HCT116 (cell line): ENCODE measurements around the gene BCAR3. TPM values are rescaled to one million over a fixed set of nuclear protein-coding genes. Genes with fewer than 3 reads are reported as not detected.

Experiments
- ATAC-seq: fragments of 200-7000 bp; cut with Tn5 transposase; 2 replicates; pipeline ENCODE4 v1.9.1; 2020; ENCODE audit warnings: mild to moderate bottlenecking, moderate library complexity
- BruUV-seq: library from RNA; stranded (reverse); fragments of 400-500 nt; replicated peaks from 2 replicates; lab custom pipeline; 2021; lab: Mats Ljungman, UMichigan
- CTCF ChIA-PET: fragments of 300-600 bp; sonication (Branson Sonifier 250); formaldehyde crosslinking; loops from one replicate; lab custom pipeline; 2021; ENCODE audit warnings: antibody characterized with exemption; lab: Charles Lee
- POLR2A ChIA-PET: fragments of 300-600, 350-600 bp; sonication (Branson Sonifier 250); formaldehyde crosslinking; loops from one replicate; lab custom pipeline; 2021; ENCODE audit warnings: antibody characterized with exemption; lab: Charles Lee
- RAD21 ChIA-PET, 2 experiments: fragments of 300-600 bp; sonication (Branson Sonifier 250); formaldehyde crosslinking; loops; one replicate each; lab custom pipeline; 2023; ENCODE audit warnings: low total read pairs in 2 of 2; ENCODE audit not compliant: uncharacterized antibody in 2 of 2, unreplicated experiment in 2 of 2, low non-redundant PET in 1 of 2; lab: Charles Lee
- DNase-seq: peaks from one replicate; pipeline ENCODE4 v3.0.0-alpha.2; 2010; ENCODE audit warnings: low read depth, low spot score
- H2AFZ ChIP-seq: fragments of 200-600 bp; shearing (Covaris generic), sonication (generic); 2 replicates; pipeline ENCODE4 v1.6.1; 2017; ENCODE audit warnings: low read depth, mixed run types, mixed read lengths, antibody characterized with exemption, low read length; ENCODE audit not compliant: poor library complexity, severe bottlenecking
- H3K27ac ChIP-seq: 2 replicates; pipeline ENCODE4 v1.5.1; 2012; ENCODE audit warnings: low read depth, low read length
- H3K27me3 ChIP-seq: fragments of 200-600 bp; sonication (generic); 2 replicates; pipeline ENCODE4 v1.6.1; 2016; ENCODE audit warnings: mixed run types, low read length, mixed read lengths; ENCODE audit not compliant: insufficient read depth
- H3K36me3 ChIP-seq, 2 experiments: fragments of 200-500 bp in 1 of 2; fragments of 200-600 bp in 1 of 2; sonication (Bioruptor generic) in 1 of 2; sonication (generic) in 1 of 2; 2 replicates each; pipeline versions ENCODE4 v1.5.1 to v1.6.1; 2014 to 2016; ENCODE audit warnings: low read length in 2 of 2, inconsistent platforms in 1 of 2, mixed read lengths in 1 of 2, mixed run types in 1 of 2; ENCODE audit not compliant: insufficient read depth in 2 of 2, control insufficient read depth in 1 of 2
- H3K4me1 ChIP-seq, 2 experiments: fragments of 200-600 bp in 1 of 2; sonication (generic) in 1 of 2; 2 replicates each; pipeline versions ENCODE4 v1.5.1 to v1.6.1; 2012 to 2017; ENCODE audit warnings: low read length in 2 of 2, inconsistent platforms in 1 of 2, mild to moderate bottlenecking in 1 of 2, mixed read lengths in 1 of 2, mixed run types in 1 of 2, moderate library complexity in 1 of 2; ENCODE audit not compliant: insufficient read depth in 2 of 2, control insufficient read depth in 1 of 2
- H3K4me2 ChIP-seq: fragments of 200-600 bp; sonication (generic); 2 replicates; pipeline ENCODE4 v1.6.1; 2017; ENCODE audit warnings: mixed run types, low read length, mixed read lengths
- H3K4me3 ChIP-seq, 2 experiments: fragments of 200-600 bp in 1 of 2; sonication (generic) in 1 of 2; replicated peaks in 1 of 2; 2 replicates each; pipeline ENCODE4 v1.5.1; 2011 to 2016; ENCODE audit warnings: low read length in 2 of 2, control low read depth in 1 of 2, low read depth in 1 of 2, mild to moderate bottlenecking in 1 of 2, mixed read lengths in 1 of 2, mixed run types in 1 of 2
- H3K79me2 ChIP-seq: fragments of 200-600 bp; sonication (generic); 2 replicates; pipeline ENCODE4 v1.6.1; 2017; ENCODE audit warnings: mild to moderate bottlenecking, mixed run types, low read length, moderate library complexity, mixed read lengths; ENCODE audit not compliant: insufficient read depth
- H3K9ac ChIP-seq: fragments of 200-600 bp; sonication (generic); 2 replicates; pipeline ENCODE4 v1.6.1; 2016; ENCODE audit warnings: low read length, mixed read lengths
- H3K9me2 ChIP-seq: fragments of 200-600 bp; sonication (generic), shearing (Covaris generic); 2 replicates; pipeline ENCODE4 v1.6.1; 2017; ENCODE audit warnings: mixed run types, mild to moderate bottlenecking, moderate library complexity; ENCODE audit not compliant: insufficient read depth
- H3K9me3 ChIP-seq, 2 experiments: fragments of 200-500 bp in 1 of 2; fragments of 200-600 bp in 1 of 2; sonication (Bioruptor generic) in 1 of 2; sonication (generic) in 1 of 2; 2 replicates each; pipeline ENCODE4 v1.6.1; 2014 to 2017; ENCODE audit warnings: low read length in 2 of 2, mixed read lengths in 2 of 2, inconsistent platforms in 1 of 2, low read depth in 1 of 2, mild to moderate bottlenecking in 1 of 2, mixed run types in 1 of 2, moderate library complexity in 1 of 2; ENCODE audit not compliant: control insufficient read depth in 1 of 2, insufficient read depth in 1 of 2
- H4K20me1 ChIP-seq: fragments of 200-600 bp; sonication (generic), shearing (Covaris generic); 2 replicates; pipeline ENCODE4 v1.6.1; 2017; ENCODE audit warnings: mixed run types, mild to moderate bottlenecking, moderate library complexity; ENCODE audit not compliant: insufficient read depth
- CBX3 ChIP-seq: IDR thresholded peaks from 2 replicates; pipeline ENCODE4 v1.6.1; 2012; ENCODE audit warnings: low read depth
- CEBPB ChIP-seq: IDR thresholded peaks from 2 replicates; pipeline ENCODE4 v1.6.1; 2012; ENCODE audit warnings: low read depth
- EGR1 ChIP-seq: IDR thresholded peaks from 2 replicates; pipeline ENCODE4 v1.6.1; 2012; ENCODE audit warnings: low read depth
- ELF1 ChIP-seq: IDR thresholded peaks from 2 replicates; pipeline ENCODE4 v1.6.1; 2012; ENCODE audit warnings: low read depth, borderline replicate concordance
- FOSL1 ChIP-seq: IDR thresholded peaks from 2 replicates; pipeline ENCODE4 v1.6.1; 2012; ENCODE audit warnings: low read depth
- JUND ChIP-seq: IDR thresholded peaks from 2 replicates; pipeline ENCODE4 v1.6.1; 2012
- POLR2A ChIP-seq: IDR thresholded peaks from 2 replicates; pipeline ENCODE4 v1.7.0; 2011; ENCODE audit warnings: borderline replicate concordance; ENCODE audit not compliant: insufficient read depth, insufficient read length; ENCODE audit errors: extremely low read depth
- POLR2AphosphoS5 ChIP-seq: IDR thresholded peaks from 2 replicates; pipeline ENCODE4 v1.6.1; 2011; ENCODE audit warnings: mild to moderate bottlenecking, low read depth, low read length, moderate library complexity
- SIN3A ChIP-seq: IDR thresholded peaks from 2 replicates; pipeline ENCODE4 v1.6.1; 2012; ENCODE audit warnings: low read depth
- SRF ChIP-seq: IDR thresholded peaks from 2 replicates; pipeline ENCODE4 v1.6.1; 2012; ENCODE audit warnings: low read depth
- TCF7L2 ChIP-seq: IDR thresholded peaks from 2 replicates; pipeline ENCODE4 v1.7.0; 2011; ENCODE audit warnings: borderline replicate concordance, inconsistent platforms; ENCODE audit not compliant: insufficient read depth, insufficient read length; ENCODE audit errors: extremely low read depth
- YY1 ChIP-seq: IDR thresholded peaks from 2 replicates; pipeline ENCODE4 v1.6.1; 2011; ENCODE audit warnings: low read length, low read depth, moderate library complexity, mild to moderate bottlenecking; ENCODE audit not compliant: insufficient replicate concordance; ENCODE audit errors: extremely low read depth
- ZFX ChIP-seq: fragments of 450-650 bp; IDR thresholded peaks from 2 replicates; pipeline ENCODE4 v1.6.1; 2017
- ZNF274 ChIP-seq: fragments of 200-500 bp; sonication (Bioruptor generic); IDR thresholded peaks from 2 replicates; pipeline ENCODE4 v1.6.1; 2014; ENCODE audit warnings: mild to moderate bottlenecking, low read depth, low read length, inconsistent platforms
- intact Hi-C: fragments of 100-400 bp; cut with micrococcal nuclease; formaldehyde crosslinking; loops from 2 replicates; pipeline ENCODE4 v1.10.0; 2022
- total RNA-seq: library from RNA; stranded (reverse); gene quantifications from one replicate; pipeline ENCODE4 v1.2.1, GENCODE V29; 2021; ENCODE audit not compliant: unreplicated experiment
- TF ChIP-seq, protein P1 (sequence below): IDR thresholded peaks from 2 replicates; pipeline ENCODE4 v1.6.1; 2012; ENCODE audit warnings: low read depth
- TF ChIP-seq, protein P2 (sequence below): IDR thresholded peaks from 2 replicates; pipeline ENCODE4 v1.6.1; 2012
- TF ChIP-seq, protein P3 (sequence below), 3 experiments: fragments of 200-600 bp in 1 of 3; sonication (generic) in 1 of 3; IDR thresholded peaks in 2 of 3; conservative IDR thresholded peaks in 1 of 3; 2 replicates each; pipeline ENCODE4 v1.5.1; 2012 to 2017; ENCODE audit warnings: low read depth in 2 of 3, low read length in 2 of 3, antibody characterized with exemption in 1 of 3, borderline replicate concordance in 1 of 3, control low read depth in 1 of 3, mild to moderate bottlenecking in 1 of 3, mixed read lengths in 1 of 3, mixed run types in 1 of 3, moderate library complexity in 1 of 3; ENCODE audit not compliant: insufficient read depth in 1 of 3
- TF ChIP-seq, protein P4 (sequence below): IDR thresholded peaks from 2 replicates; pipeline ENCODE4 v1.6.1; 2011; ENCODE audit warnings: mild to moderate bottlenecking, low read length, moderate library complexity; ENCODE audit not compliant: insufficient replicate concordance; ENCODE audit errors: extremely low read depth

The BCAR3 gene
- total RNA-seq, 1 experiment from 2014 or later = 24.5 TPM

DNA sequence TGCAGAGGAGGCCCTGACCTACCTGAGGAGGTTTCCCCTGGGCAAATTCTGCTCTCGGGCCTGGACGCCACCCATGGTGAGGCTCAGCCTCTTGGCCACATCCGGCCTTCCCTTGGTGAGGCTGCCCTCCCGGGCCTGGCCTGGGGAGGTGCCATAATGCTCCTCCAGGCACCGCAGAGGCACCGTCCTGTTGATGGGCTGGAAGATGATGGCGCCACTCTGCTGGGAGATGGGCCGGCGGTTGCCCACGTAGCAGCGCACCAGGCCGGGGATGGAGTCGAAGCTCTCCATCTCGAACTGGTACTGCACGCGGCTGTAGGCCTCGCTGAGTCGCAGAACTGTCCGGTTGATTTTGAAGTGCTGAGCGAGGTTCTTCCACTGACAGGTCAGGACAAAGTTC lies 92.7 kb downstream of the BCAR3 start:
- H3K36me3 ChIP-seq = peaks cover 0 to 60% of the 10 kb centered on the region in 2 experiments; a peak in 1 of 4 replicates
- no peak for DNase-seq
- H3K4me2 ChIP-seq = no peak overlapping the region
- H2AFZ ChIP-seq = no peak overlapping the region
- ChIA-PET POLR2A (no interaction called here), RAD21 (no interaction called here), CTCF (no interaction called here)
- H3K9me3 ChIP-seq = no peaks in the 10 kb centered on the region
- H3K4me3 ChIP-seq = no peak overlapping the region
- TF ChIP-seq ELF1 (no peak), CBX3 (no peak), EGR1 (no peak), SRF (no peak), SIN3A (no peak), POLR2AphosphoS5 (no peak), ZNF274 (no peak), FOSL1 (no peak), ZFX (no peak), JUND (no peak), CEBPB (no peak), YY1 (no peak), POLR2A (no peak), TCF7L2 (no peak)
- TF ChIP-seq, protein P1, sequence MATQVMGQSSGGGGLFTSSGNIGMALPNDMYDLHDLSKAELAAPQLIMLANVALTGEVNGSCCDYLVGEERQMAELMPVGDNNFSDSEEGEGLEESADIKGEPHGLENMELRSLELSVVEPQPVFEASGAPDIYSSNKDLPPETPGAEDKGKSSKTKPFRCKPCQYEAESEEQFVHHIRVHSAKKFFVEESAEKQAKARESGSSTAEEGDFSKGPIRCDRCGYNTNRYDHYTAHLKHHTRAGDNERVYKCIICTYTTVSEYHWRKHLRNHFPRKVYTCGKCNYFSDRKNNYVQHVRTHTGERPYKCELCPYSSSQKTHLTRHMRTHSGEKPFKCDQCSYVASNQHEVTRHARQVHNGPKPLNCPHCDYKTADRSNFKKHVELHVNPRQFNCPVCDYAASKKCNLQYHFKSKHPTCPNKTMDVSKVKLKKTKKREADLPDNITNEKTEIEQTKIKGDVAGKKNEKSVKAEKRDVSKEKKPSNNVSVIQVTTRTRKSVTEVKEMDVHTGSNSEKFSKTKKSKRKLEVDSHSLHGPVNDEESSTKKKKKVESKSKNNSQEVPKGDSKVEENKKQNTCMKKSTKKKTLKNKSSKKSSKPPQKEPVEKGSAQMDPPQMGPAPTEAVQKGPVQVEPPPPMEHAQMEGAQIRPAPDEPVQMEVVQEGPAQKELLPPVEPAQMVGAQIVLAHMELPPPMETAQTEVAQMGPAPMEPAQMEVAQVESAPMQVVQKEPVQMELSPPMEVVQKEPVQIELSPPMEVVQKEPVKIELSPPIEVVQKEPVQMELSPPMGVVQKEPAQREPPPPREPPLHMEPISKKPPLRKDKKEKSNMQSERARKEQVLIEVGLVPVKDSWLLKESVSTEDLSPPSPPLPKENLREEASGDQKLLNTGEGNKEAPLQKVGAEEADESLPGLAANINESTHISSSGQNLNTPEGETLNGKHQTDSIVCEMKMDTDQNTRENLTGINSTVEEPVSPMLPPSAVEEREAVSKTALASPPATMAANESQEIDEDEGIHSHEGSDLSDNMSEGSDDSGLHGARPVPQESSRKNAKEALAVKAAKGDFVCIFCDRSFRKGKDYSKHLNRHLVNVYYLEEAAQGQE = no peak
- TF ChIP-seq, protein P2, sequence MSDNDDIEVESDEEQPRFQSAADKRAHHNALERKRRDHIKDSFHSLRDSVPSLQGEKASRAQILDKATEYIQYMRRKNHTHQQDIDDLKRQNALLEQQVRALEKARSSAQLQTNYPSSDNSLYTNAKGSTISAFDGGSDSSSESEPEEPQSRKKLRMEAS = no peak
- TF ChIP-seq, protein P3, sequence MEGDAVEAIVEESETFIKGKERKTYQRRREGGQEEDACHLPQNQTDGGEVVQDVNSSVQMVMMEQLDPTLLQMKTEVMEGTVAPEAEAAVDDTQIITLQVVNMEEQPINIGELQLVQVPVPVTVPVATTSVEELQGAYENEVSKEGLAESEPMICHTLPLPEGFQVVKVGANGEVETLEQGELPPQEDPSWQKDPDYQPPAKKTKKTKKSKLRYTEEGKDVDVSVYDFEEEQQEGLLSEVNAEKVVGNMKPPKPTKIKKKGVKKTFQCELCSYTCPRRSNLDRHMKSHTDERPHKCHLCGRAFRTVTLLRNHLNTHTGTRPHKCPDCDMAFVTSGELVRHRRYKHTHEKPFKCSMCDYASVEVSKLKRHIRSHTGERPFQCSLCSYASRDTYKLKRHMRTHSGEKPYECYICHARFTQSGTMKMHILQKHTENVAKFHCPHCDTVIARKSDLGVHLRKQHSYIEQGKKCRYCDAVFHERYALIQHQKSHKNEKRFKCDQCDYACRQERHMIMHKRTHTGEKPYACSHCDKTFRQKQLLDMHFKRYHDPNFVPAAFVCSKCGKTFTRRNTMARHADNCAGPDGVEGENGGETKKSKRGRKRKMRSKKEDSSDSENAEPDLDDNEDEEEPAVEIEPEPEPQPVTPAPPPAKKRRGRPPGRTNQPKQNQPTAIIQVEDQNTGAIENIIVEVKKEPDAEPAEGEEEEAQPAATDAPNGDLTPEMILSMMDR (IDR thresholded peaks at IDR 0.05 in 2 of 3, conservative IDR thresholded peaks at IDR 0.05 in 1 of 3; ENCODE audit: borderline replicate concordance in 1 of 3, insufficient read depth in 1 of 3, low read depth in 2 of 3, low read length in 2 of 3) = no peak
- TF ChIP-seq, protein P4, sequence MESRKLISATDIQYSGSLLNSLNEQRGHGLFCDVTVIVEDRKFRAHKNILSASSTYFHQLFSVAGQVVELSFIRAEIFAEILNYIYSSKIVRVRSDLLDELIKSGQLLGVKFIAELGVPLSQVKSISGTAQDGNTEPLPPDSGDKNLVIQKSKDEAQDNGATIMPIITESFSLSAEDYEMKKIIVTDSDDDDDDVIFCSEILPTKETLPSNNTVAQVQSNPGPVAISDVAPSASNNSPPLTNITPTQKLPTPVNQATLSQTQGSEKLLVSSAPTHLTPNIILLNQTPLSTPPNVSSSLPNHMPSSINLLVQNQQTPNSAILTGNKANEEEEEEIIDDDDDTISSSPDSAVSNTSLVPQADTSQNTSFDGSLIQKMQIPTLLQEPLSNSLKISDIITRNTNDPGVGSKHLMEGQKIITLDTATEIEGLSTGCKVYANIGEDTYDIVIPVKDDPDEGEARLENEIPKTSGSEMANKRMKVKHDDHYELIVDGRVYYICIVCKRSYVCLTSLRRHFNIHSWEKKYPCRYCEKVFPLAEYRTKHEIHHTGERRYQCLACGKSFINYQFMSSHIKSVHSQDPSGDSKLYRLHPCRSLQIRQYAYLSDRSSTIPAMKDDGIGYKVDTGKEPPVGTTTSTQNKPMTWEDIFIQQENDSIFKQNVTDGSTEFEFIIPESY = no peak
- intact Hi-C loops = no loop called here
- peaks cover 61% of the 10 kb centered on the region for H3K79me2 ChIP-seq
- no peak overlapping the region for H3K27ac ChIP-seq
- ATAC-seq = no peak
- H3K4me1 ChIP-seq = peaks cover 21% of the 10 kb centered on the region in 2 experiments
- BruUV-seq = no TSS peak
- no peaks in the 10 kb centered on the region for H3K27me3 ChIP-seq
- no peaks in the 10 kb centered on the region for H3K9me2 ChIP-seq
- no peaks in the 10 kb centered on the region; the same call in 1 of the 2 replicates for H4K20me1 ChIP-seq
- no peak overlapping the region for H3K9ac ChIP-seq
